Adrenal gland (tissue), 12 donors: Measurements from ENCODE around the gene TMEM250. TPM values are rescaled to one million over a fixed set of nuclear protein-coding genes. Genes with fewer than 3 reads are reported as not detected.
A peak's percentile ranks its signal among the peaks of the same experiment; 100 is the strongest.

Experiments
- DNase-seq, 7 donors: peaks; one replicate each; pipeline ENCODE4 v3.0.0-alpha.2; 2019 to 2020
- H3K27ac ChIP-seq, 5 donors: fragments of 200-600 bp; sonication (generic) in 4 of 5; 1 replicate in 3 of 5; 2 replicates in 2 of 5; pipeline versions ENCODE4 v1.5.1 to v1.8.0; 2016 to 2020; ENCODE audit warnings: mild to moderate bottlenecking in 1 of 5
- H3K27me3 ChIP-seq: fragments of 200-600 bp; 2 replicates; pipeline ENCODE4 v1.8.0; 2021
- H3K36me3 ChIP-seq, 2 donors: fragments of 200-600 bp; replicated peaks in 1 of 2; 1 replicate in 1 of 2; 2 replicates in 1 of 2; pipeline versions ENCODE4 v1.5.1 to v1.8.0; 2018 to 2022
- H3K4me1 ChIP-seq, 2 donors: fragments of 200-600 bp; replicated peaks in 1 of 2; 1 replicate in 1 of 2; 2 replicates in 1 of 2; pipeline versions ENCODE4 v1.5.1 to v1.8.0; 2018 to 2021
- H3K4me3 ChIP-seq, 4 donors: fragments of 200-600 bp; sonication (generic) in 3 of 4; one replicate each; pipeline ENCODE4 v1.5.1; 2016 to 2018
- H3K9me3 ChIP-seq, 3 donors: fragments of 200-600 bp; sonication (generic) in 1 of 3; replicated peaks in 1 of 3; 1 replicate in 2 of 3; 2 replicates in 1 of 3; pipeline versions ENCODE4 v1.5.1 to v1.8.0; 2016 to 2021
- POLR2A ChIP-seq, 2 donors: fragments of 450-650 bp; IDR thresholded peaks; one replicate each; pipeline ENCODE4 v1.6.1; 2017; ENCODE audit warnings: antibody characterized with exemption in 2 of 2, mild to moderate bottlenecking in 2 of 2, moderate library complexity in 1 of 2
- WGBS, 4 donors: extraction: QIAGEN DNeasy Blood & Tissue Kit in 2 of 4; methylation state at CpG; one replicate each; pipeline versions ENCODE4 v1.1.5 to v1.1.7; 2013 to 2017; 5-methylcytosine and 5-hydroxymethylcytosine counted together
- intact Hi-C, 2 donors: fragments of 100-400 bp; cut with DNase I; formaldehyde crosslinking; loops; one replicate each; pipeline versions ENCODE4 v1.14.1 to v1.15.0; 2022 to 2023
- polyA plus RNA-seq, 3 donors: library from polyadenylated mRNA; stranded (reverse); fragments of 200-250 nt in 2 of 3; fragments of 350-450 nt in 1 of 3; fragmentation: Illumina TruSeq in 1 of 3; extraction: RNeasy Lipid Tissue Mini Kit (QIAGEN cat#74804) in 1 of 3; gene quantifications; one replicate each; pipeline ENCODE4 v1.2.3, GENCODE V29; 2013 to 2014
- total RNA-seq, 9 donors: library from RNA; depleted of rRNA in 4 of 9; stranded (reverse); fragments of >200 nt in 4 of 9; fragments of 120-200 nt in 1 of 9; fragmentation: NEBNext Ultra II Directional in 1 of 9; extraction: Animal tissue kit (Norgen Biotek cat#: 25700) in 1 of 9; gene quantifications; one replicate each; pipeline versions ENCODE4 v1.1.0 to v1.2.4, GENCODE V29; 2013 to 2023
- TF ChIP-seq, protein P1 (sequence below), 6 experiments: fragments of 450-650 bp in 4 of 6; fragments of 200-600 bp in 2 of 6; sonication (generic) in 1 of 6; IDR thresholded peaks; 1 replicate in 5 of 6; 2 replicates in 1 of 6; pipeline versions ENCODE4 v1.5.1 to v1.8.0; 2016 to 2021; ENCODE audit warnings: antibody characterized with exemption in 6 of 6, mild to moderate bottlenecking in 2 of 6, moderate library complexity in 1 of 6
- donor health status: healthy with polysubstance abuse.
- donor health status: Bipolar disorder and iron deficiency.
- donor health status: DM: yes; HTN: yes; CAD: no.
- donor health status: DM: no; HTN: no; CAD: no.
- donor health status: DM: no; HTN: no; CAD: no.
- donor health status: DM: yes; HTN: yes; CAD: no.

TMEM250 gene
- total and polyA plus RNA-seq, 12 donors: 5.2 to 47.2 (median 28.0) TPM

- TF ChIP-seq, protein P1, sequence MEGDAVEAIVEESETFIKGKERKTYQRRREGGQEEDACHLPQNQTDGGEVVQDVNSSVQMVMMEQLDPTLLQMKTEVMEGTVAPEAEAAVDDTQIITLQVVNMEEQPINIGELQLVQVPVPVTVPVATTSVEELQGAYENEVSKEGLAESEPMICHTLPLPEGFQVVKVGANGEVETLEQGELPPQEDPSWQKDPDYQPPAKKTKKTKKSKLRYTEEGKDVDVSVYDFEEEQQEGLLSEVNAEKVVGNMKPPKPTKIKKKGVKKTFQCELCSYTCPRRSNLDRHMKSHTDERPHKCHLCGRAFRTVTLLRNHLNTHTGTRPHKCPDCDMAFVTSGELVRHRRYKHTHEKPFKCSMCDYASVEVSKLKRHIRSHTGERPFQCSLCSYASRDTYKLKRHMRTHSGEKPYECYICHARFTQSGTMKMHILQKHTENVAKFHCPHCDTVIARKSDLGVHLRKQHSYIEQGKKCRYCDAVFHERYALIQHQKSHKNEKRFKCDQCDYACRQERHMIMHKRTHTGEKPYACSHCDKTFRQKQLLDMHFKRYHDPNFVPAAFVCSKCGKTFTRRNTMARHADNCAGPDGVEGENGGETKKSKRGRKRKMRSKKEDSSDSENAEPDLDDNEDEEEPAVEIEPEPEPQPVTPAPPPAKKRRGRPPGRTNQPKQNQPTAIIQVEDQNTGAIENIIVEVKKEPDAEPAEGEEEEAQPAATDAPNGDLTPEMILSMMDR (IDR thresholded peaks at IDR 0.05): peak in 1 of 6 experiments; percentile 20
- no peak for TF ChIP-seq POLR2A (IDR thresholded peaks at IDR 0.05)
- Histone ChIP-seq H3K4me1 (no peaks in the 10 kb centered on the region), H3K36me3 (no peaks in the 10 kb centered on the region), H3K9me3 (no peaks in the 10 kb centered on the region), H3K4me3 (no peak overlapping the region), H3K27ac (no peak overlapping the region), H3K27me3 (peaks cover 28% of the 10 kb centered on the region)
- 23 to 61% (median 42%) methylated on average over 3 to 16 of the region's 16 CpGs for WGBS, 4 donors
- DNase-seq: no peak
- intact Hi-C loops: loop anchor here in 1 of 2 donors (10.0 kb wide), 1 partner anchor 141 kb away; no protein-coding TSS in a partner anchor
Observed at GRCh38 chr9:136143215-136144001, 24.7 kb upstream of the TMEM250 start.

GRCh38 chr9:136142859-136143214 lies 24.2 kb upstream of the TMEM250 start:
- Histone ChIP-seq H3K27me3 (peaks cover 27% of the 10 kb centered on the region), H3K9me3 (no peaks in the 10 kb centered on the region), H3K4me1 (no peaks in the 10 kb centered on the region), H3K36me3 (no peaks in the 10 kb centered on the region), H3K27ac (no peak overlapping the region), H3K4me3 (no peak overlapping the region)
- DNase-seq: no peak
- TF ChIP-seq POLR2A (IDR thresholded peaks at IDR 0.05): no peak
- TF ChIP-seq, protein P1 (IDR thresholded peaks at IDR 0.05): no peak
- intact Hi-C loops: loop anchor here in 1 of 2 donors (10.0 kb wide), 1 partner anchor 142 kb away; no protein-coding TSS in a partner anchor
- WGBS, 4 donors: 39 to 63% (median 50%) methylated on average over 9 to 13 of the region's 13 CpGs

GRCh38 chr9:136142414-136142796 lies 23.7 kb upstream of the TMEM250 start:
- H3K27me3 ChIP-seq: peaks cover 25% of the 10 kb centered on the region
- H3K9me3 ChIP-seq: no peaks in the 10 kb centered on the region
- no peak for TF ChIP-seq POLR2A (IDR thresholded peaks at IDR 0.05)
- TF ChIP-seq, protein P1 (IDR thresholded peaks at IDR 0.05): no peak
- WGBS, 4 donors: 59 to 88% (median 80%) methylated on average over 3 to 6 of the region's 6 CpGs
- H3K4me3 ChIP-seq: no peak overlapping the region
- no peak overlapping the region for H3K27ac ChIP-seq
- no peaks in the 10 kb centered on the region for H3K4me1 ChIP-seq
- no peak for DNase-seq
- no peaks in the 10 kb centered on the region for H3K36me3 ChIP-seq
- intact Hi-C loops: loop anchor here in 1 of 2 donors (10.0 kb wide), 1 partner anchor 142 kb away; no protein-coding TSS in a partner anchor

DNA sequence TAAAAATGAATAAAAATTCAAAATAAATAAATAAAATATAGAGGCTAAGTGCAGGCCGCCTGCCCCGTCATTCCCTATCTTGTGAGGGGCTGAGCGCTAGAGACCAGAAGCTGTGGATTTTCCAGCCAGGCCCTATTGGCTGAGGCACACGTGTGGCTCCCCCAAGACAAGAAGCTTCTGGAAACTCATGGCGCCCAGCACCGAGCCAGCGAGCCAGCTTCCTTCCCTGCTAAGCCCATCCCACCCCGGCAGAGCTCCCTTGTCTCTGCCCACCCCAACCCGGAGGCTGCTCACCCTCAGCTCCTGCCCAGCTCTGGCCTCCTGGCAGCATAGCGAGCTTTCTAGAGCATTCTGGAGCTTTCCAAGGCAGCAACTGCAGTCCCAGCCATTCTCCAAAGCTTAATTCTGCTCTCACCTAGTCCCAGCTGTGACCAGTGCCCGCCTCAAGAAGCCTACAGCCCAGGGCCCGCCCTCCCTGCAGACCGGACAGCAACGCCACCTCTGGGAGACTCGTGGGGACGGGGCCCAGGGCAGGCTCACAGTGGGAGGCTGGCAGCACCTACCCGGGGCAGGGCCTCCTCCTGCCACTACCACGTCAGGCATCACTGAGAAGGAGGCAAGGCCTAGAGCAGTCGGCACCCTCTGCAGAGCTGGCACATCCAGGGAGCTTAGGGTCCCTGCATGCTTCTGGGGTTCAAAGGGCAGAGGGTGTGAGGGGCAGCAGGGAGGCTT lies 23.2 kb upstream of the TMEM250 start:
- H3K9me3 ChIP-seq: no peaks in the 10 kb centered on the region
- intact Hi-C loops: loop anchor here in 1 of 2 donors (10.0 kb wide), 1 partner anchor 143 kb away; no protein-coding TSS in a partner anchor
- H3K27ac ChIP-seq: no peak overlapping the region
- DNase-seq: no peak
- no peak overlapping the region for H3K4me3 ChIP-seq
- TF ChIP-seq POLR2A (IDR thresholded peaks at IDR 0.05): no peak
- TF ChIP-seq, protein P1 (IDR thresholded peaks at IDR 0.05): no peak
- no peaks in the 10 kb centered on the region for H3K36me3 ChIP-seq
- H3K27me3 ChIP-seq: peaks cover 21% of the 10 kb centered on the region
- no peaks in the 10 kb centered on the region for H3K4me1 ChIP-seq
- 76 to 90% (median 85%) methylated on average over 13 to 19 of the region's 19 CpGs for WGBS, 4 donors
